Parathyroid adenoma (tissue), 2 donors: ENCODE measurements around the gene CDK5RAP2.
"Not testable (repeated sequence)": the region's sequence is repeated elsewhere in the genome, so short reads cannot be mapped to it uniquely, and the experiment has no call there.

ENCODE experiments used
- H2AFZ ChIP-seq: fragments of 300-600 bp; sonication (generic); one replicate; pipeline ENCODE4 v1.7.0; 2017; ENCODE audit warnings: antibody characterized with exemption, mild to moderate bottlenecking
- H3K27ac ChIP-seq: fragments of 300-600 bp; sonication (generic); one replicate; pipeline ENCODE4 v1.7.0; 2017
- H3K27me3 ChIP-seq: fragments of 300-600 bp; sonication (generic); one replicate; pipeline ENCODE4 v1.7.0; 2017; ENCODE audit warnings: low read length; ENCODE audit not compliant: control insufficient read depth, insufficient read depth
- H3K36me3 ChIP-seq: fragments of 300-600 bp; sonication (generic); one replicate; pipeline ENCODE4 v1.7.0; 2017; ENCODE audit warnings: low read length; ENCODE audit not compliant: control insufficient read depth, insufficient read depth
- H3K4me1 ChIP-seq: fragments of 300-600 bp; sonication (generic); one replicate; pipeline ENCODE4 v1.7.0; 2017; ENCODE audit warnings: control low read depth
- H3K4me2 ChIP-seq: fragments of 300-600 bp; sonication (generic); one replicate; pipeline ENCODE4 v1.7.0; 2017; ENCODE audit warnings: low read length
- H3K4me3 ChIP-seq: fragments of 300-600 bp; sonication (generic); one replicate; pipeline ENCODE4 v1.7.0; 2017; ENCODE audit warnings: low read depth, low read length
- H3K79me2 ChIP-seq: fragments of 300-600 bp; sonication (generic); one replicate; pipeline ENCODE4 v1.7.0; 2017; ENCODE audit warnings: control low read depth
- H3K9ac ChIP-seq: fragments of 300-600 bp; sonication (generic); one replicate; pipeline ENCODE4 v1.7.0; 2017; ENCODE audit warnings: mild to moderate bottlenecking
- H3K9me3 ChIP-seq: fragments of 300-600 bp; sonication (generic); one replicate; pipeline ENCODE4 v1.7.0; 2017; ENCODE audit warnings: low read length; ENCODE audit not compliant: control insufficient read depth
- TF ChIP-seq, protein P1 (sequence below): fragments of 300-600 bp; sonication (generic); IDR thresholded peaks from one replicate; pipeline ENCODE4 v1.7.0; 2017; ENCODE audit warnings: antibody characterized with exemption, mild to moderate bottlenecking
- donor health status: primary hyperparathyroidism.

The CDK5RAP2 gene

DNA sequence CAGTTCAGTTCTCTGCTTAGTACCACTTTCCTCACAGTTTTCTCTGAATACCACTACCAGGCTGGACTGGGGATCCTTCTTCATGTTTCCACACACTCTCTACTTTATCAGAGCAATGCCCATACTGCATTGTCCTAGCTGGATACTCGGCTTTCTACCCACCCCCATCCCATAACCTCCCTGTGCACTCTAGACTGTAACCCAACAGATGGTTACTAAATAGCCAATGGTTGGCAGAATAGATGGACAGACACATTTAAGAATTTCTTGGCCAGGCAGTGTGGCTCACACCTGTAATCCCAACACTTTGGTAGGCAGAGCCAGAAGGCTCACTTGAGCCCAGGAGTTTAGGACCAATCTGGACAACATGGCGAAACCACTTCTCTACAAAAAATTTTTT is 22.8 kb downstream of the CDK5RAP2 start:
- H3K79me2 ChIP-seq = no peaks in the 10 kb centered on the region
- no peaks in the 10 kb centered on the region for H3K27me3 ChIP-seq
- H3K36me3 ChIP-seq = no peaks in the 10 kb centered on the region
- TF ChIP-seq, protein P1, sequence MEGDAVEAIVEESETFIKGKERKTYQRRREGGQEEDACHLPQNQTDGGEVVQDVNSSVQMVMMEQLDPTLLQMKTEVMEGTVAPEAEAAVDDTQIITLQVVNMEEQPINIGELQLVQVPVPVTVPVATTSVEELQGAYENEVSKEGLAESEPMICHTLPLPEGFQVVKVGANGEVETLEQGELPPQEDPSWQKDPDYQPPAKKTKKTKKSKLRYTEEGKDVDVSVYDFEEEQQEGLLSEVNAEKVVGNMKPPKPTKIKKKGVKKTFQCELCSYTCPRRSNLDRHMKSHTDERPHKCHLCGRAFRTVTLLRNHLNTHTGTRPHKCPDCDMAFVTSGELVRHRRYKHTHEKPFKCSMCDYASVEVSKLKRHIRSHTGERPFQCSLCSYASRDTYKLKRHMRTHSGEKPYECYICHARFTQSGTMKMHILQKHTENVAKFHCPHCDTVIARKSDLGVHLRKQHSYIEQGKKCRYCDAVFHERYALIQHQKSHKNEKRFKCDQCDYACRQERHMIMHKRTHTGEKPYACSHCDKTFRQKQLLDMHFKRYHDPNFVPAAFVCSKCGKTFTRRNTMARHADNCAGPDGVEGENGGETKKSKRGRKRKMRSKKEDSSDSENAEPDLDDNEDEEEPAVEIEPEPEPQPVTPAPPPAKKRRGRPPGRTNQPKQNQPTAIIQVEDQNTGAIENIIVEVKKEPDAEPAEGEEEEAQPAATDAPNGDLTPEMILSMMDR = no peak
- no peak overlapping the region for H3K27ac ChIP-seq
- no peak overlapping the region for H3K4me2 ChIP-seq
- H3K4me1 ChIP-seq = no peaks in the 10 kb centered on the region
- no peak overlapping the region for H3K9ac ChIP-seq
- H3K9me3 ChIP-seq = no peaks in the 10 kb centered on the region
- H2AFZ ChIP-seq = no peak overlapping the region
- H3K4me3 ChIP-seq = no peak overlapping the region

DNA sequence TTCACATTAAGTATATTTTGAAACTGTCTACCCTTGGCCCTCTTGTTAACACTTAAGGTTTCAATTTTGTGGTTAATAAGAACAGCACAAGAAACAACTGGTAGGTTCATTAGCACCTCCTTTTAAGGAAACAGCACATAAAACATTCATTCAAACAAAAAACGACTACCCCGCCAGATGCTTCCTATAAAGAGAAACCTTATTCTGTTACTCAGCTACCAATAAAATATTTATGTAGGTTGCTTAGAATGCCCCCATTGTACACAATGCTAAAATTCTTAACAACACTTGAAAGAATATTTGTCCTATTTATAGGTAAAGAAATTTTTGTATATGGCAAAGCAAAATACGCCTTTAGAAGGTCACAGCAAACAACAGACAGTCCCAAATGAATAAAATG is 23.2 kb downstream of the CDK5RAP2 start:
- no peak overlapping the region for H3K4me3 ChIP-seq
- H3K36me3 ChIP-seq = no peaks in the 10 kb centered on the region
- H3K4me1 ChIP-seq = no peaks in the 10 kb centered on the region
- no peaks in the 10 kb centered on the region for H3K79me2 ChIP-seq
- H3K4me2 ChIP-seq = no peak overlapping the region
- no peaks in the 10 kb centered on the region for H3K9me3 ChIP-seq
- no peak overlapping the region for H3K27ac ChIP-seq
- H3K9ac ChIP-seq = no peak overlapping the region
- TF ChIP-seq, protein P1 = no peak
- no peak overlapping the region for H2AFZ ChIP-seq
- no peaks in the 10 kb centered on the region for H3K27me3 ChIP-seq

DNA sequence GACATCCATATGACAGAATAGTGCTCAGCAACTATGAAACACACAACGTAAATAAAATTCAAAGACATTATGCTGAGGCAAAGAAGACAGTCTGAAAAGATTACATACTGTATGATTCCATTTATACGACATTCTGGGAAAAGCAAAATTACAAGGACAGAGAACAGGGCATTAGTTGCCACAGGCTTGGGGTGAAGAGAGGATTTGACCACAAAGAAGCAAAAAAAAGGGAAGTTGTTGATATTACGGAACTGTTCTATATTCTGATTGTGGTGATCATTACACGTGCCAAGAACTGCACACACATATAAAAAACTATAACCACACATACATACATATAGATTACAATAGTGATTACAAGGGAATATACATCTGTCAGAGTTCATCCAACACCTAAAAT is 24.1 kb downstream of the CDK5RAP2 start:
- no peak overlapping the region for H3K4me3 ChIP-seq
- H3K9ac ChIP-seq = no peak overlapping the region
- TF ChIP-seq, protein P1 = no peak
- H3K79me2 ChIP-seq = no peaks in the 10 kb centered on the region
- H3K4me2 ChIP-seq = no peak overlapping the region
- H2AFZ ChIP-seq = no peak overlapping the region
- H3K4me1 ChIP-seq = no peaks in the 10 kb centered on the region
- H3K36me3 ChIP-seq = no peaks in the 10 kb centered on the region
- no peak overlapping the region for H3K27ac ChIP-seq
- no peaks in the 10 kb centered on the region for H3K27me3 ChIP-seq
- H3K9me3 ChIP-seq = no peaks in the 10 kb centered on the region

DNA sequence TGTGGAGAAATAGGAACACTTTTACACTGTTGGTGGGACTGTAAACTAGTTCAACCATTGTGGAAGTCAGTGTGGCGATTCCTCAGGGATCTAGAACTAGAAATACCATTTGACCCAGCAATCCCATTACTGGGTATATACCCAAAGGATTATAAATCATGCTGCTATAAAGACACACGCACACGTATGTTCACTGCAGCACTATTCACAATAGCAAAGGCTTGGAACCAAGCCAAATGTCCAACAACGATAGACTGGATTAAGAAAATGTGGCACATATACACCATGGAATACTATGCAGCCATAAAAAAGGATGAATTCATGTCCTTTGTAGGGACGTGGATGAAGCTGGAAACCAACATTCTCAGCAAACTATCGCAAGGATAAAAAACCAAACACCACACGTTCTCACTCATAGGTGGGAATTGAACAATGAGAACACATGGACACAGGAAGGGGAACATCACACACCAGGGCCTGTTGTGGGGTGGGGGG is 27.7 kb downstream of the CDK5RAP2 start:
- H3K9ac ChIP-seq, H3K36me3 ChIP-seq, H3K4me2 ChIP-seq, H3K27ac ChIP-seq, H3K4me3 ChIP-seq, H3K4me1 ChIP-seq, H3K79me2 ChIP-seq, H2AFZ ChIP-seq, H3K9me3 ChIP-seq, H3K27me3 ChIP-seq: not testable (repeated sequence)

DNA sequence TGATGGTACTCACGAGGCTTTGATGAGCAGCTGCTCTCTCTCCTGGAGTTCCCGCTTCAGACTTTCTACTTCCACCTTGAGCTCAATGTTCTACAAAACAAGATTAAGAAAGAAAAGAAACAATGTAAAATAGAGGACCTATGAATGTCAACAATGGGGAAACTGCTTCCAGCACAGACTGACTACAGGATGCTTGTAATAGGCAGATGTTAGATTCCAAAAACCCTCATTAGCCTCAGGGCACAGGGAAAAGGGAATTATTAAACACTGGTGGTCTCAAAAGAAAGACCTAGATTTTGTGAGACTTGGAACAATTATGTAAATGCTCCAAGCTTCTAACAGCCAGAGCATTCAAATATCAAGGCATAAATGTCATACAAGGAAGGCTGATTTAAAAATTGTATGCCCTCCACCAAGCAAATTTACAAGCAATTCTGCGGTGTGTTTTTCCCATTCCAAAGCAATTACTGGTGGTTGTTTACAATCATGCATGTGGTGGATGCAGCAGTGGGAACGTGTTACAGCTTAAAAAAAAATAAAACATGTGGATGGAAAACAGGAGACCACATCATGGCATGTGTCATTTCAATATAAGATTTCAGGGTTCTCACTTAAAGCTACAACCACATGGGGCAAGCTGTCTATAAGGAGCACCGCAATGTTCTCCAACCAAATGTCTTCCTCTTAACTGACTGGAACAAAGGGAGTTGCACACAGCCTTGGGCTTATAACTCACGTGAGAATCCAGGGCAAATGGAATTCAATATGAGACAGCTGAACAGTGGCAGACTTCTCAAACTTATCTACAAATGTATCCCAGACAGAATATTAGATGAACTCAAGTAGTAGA is 34.0 kb downstream of the CDK5RAP2 start:
- no peaks in the 10 kb centered on the region for H3K27me3 ChIP-seq
- no peak overlapping the region for H2AFZ ChIP-seq
- TF ChIP-seq, protein P1 = no peak
- no peak overlapping the region for H3K27ac ChIP-seq
- no peaks in the 10 kb centered on the region for H3K4me1 ChIP-seq
- no peak overlapping the region for H3K4me3 ChIP-seq
- no peaks in the 10 kb centered on the region for H3K9me3 ChIP-seq
- no peak overlapping the region for H3K4me2 ChIP-seq
- H3K36me3 ChIP-seq = no peaks in the 10 kb centered on the region
- H3K79me2 ChIP-seq = no peaks in the 10 kb centered on the region
- H3K9ac ChIP-seq = no peak overlapping the region
